KMS-11 (cell line): Measurements from ENCODE around the gene TRIM21.

ENCODE experiments used
- H2AFZ ChIP-seq: fragments of 200-600 bp; sonication (generic); 2 replicates; pipeline ENCODE4 v1.6.1; 2016; ENCODE audit warnings: antibody characterized with exemption, mixed run types, low read depth
- H3K27ac ChIP-seq: fragments of 200-600 bp; sonication (generic); 2 replicates; pipeline ENCODE4 v1.6.1; 2016; ENCODE audit warnings: mild to moderate bottlenecking, mixed run types
- H3K27me3 ChIP-seq: fragments of 200-600 bp; sonication (generic); 2 replicates; pipeline ENCODE4 v1.6.1; 2017; ENCODE audit warnings: mild to moderate bottlenecking, low read depth, mixed run types, moderate library complexity; ENCODE audit not compliant: insufficient read depth
- H3K36me3 ChIP-seq: fragments of 200-600 bp; sonication (generic); 2 replicates; pipeline ENCODE4 v1.6.1; 2017; ENCODE audit warnings: mild to moderate bottlenecking, mixed run types; ENCODE audit not compliant: insufficient read depth
- H3K4me1 ChIP-seq: fragments of 200-600 bp; sonication (generic); 2 replicates; pipeline ENCODE4 v1.6.1; 2016; ENCODE audit warnings: mild to moderate bottlenecking, low read depth, mixed run types; ENCODE audit not compliant: poor library complexity, severe bottlenecking
- H3K4me2 ChIP-seq: fragments of 200-600 bp; sonication (generic); 2 replicates; pipeline ENCODE4 v1.7.0; 2016; ENCODE audit warnings: mild to moderate bottlenecking, mixed run types
- H3K4me3 ChIP-seq: fragments of 200-600 bp; sonication (generic); IDR thresholded peaks from 2 replicates; pipeline ENCODE4 v1.6.1; 2017; ENCODE audit warnings: low read depth, low read length, mixed read lengths; ENCODE audit not compliant: insufficient read depth
- H3K79me2 ChIP-seq: fragments of 200-600 bp; sonication (generic); 2 replicates; pipeline ENCODE4 v1.6.1; 2016; ENCODE audit warnings: low read depth, mixed run types; ENCODE audit not compliant: insufficient read depth
- H3K9ac ChIP-seq: fragments of 200-600 bp; sonication (generic); 2 replicates; pipeline ENCODE4 v1.6.1; 2016; ENCODE audit warnings: mild to moderate bottlenecking, mixed run types
- H4K20me1 ChIP-seq: fragments of 200-600 bp; sonication (generic); 2 replicates; pipeline ENCODE4 v1.6.1; 2016; ENCODE audit warnings: mild to moderate bottlenecking, mixed run types; ENCODE audit not compliant: insufficient read depth
- CTCF ChIP-seq: fragments of 200-600 bp; sonication (generic); conservative IDR thresholded peaks from 2 replicates; pipeline ENCODE4 v1.6.1; 2017; ENCODE audit warnings: low read depth, mild to moderate bottlenecking, antibody characterized with exemption, low read length, moderate library complexity, mixed read lengths

TRIM21 gene

GRCh38 chr11:4393858-4394223 is 339 bp upstream of the TRIM21 start:
- no peak overlapping the region for H3K9ac ChIP-seq

GRCh38 chr11:4388221-4388620 is 5.3 kb downstream of the TRIM21 start:
- Histone ChIP-seq H2AFZ (no peak overlapping the region), H3K4me3 (no peak overlapping the region), H3K27ac (no peak overlapping the region), H3K36me3 (no peaks in the 10 kb centered on the region), H3K4me1 (peaks cover 7% of the 10 kb centered on the region), H3K27me3 (no peaks in the 10 kb centered on the region), H4K20me1 (no peaks in the 10 kb centered on the region), H3K79me2 (no peaks in the 10 kb centered on the region), H3K4me2 (no peak overlapping the region), H3K9ac (no peak overlapping the region)
- TF ChIP-seq CTCF: no peak

More at GRCh38 chr11:4393858-4394223, 339 bp upstream of the TRIM21 start:
- Histone ChIP-seq H3K4me3 (no peak overlapping the region), H4K20me1 (no peaks in the 10 kb centered on the region), H3K27ac (no peak overlapping the region), H2AFZ (peak overlapping the region; percentile 77; the same call in 1 of the 2 replicates), H3K27me3 (no peaks in the 10 kb centered on the region), H3K36me3 (no peaks in the 10 kb centered on the region), H3K4me2 (peak overlapping the region; percentile 48; the same call in 1 of the 2 replicates), H3K79me2 (no peaks in the 10 kb centered on the region), H3K4me1 (peaks cover 11% of the 10 kb centered on the region)
- no peak for TF ChIP-seq CTCF

- Histone ChIP-seq H2AFZ (no peak overlapping the region), H3K36me3 (no peaks in the 10 kb centered on the region), H3K4me3 (no peak overlapping the region), H3K4me1 (no peaks in the 10 kb centered on the region), H3K4me2 (no peak overlapping the region), H3K27me3 (no peaks in the 10 kb centered on the region), H3K9ac (no peak overlapping the region), H3K27ac (no peak overlapping the region), H3K79me2 (no peaks in the 10 kb centered on the region), H4K20me1 (no peaks in the 10 kb centered on the region)
- no peak for TF ChIP-seq CTCF
Measured at GRCh38 chr11:4385978-4386740, 7.3 kb downstream of the TRIM21 start.

GRCh38 chr11:4381901-4382300 is 11.6 kb downstream of the TRIM21 start:
- H3K36me3 ChIP-seq: no peaks in the 10 kb centered on the region
- no peaks in the 10 kb centered on the region for H4K20me1 ChIP-seq
- no peaks in the 10 kb centered on the region for H3K4me1 ChIP-seq
- no peak for TF ChIP-seq CTCF
- H2AFZ ChIP-seq: no peak overlapping the region
- no peaks in the 10 kb centered on the region for H3K27me3 ChIP-seq
- H3K4me3 ChIP-seq: no peak overlapping the region
- H3K4me2 ChIP-seq: no peak overlapping the region
- no peak overlapping the region for H3K9ac ChIP-seq
- no peak overlapping the region for H3K27ac ChIP-seq
- no peaks in the 10 kb centered on the region for H3K79me2 ChIP-seq
